Calu3 (cell line): ENCODE measurements around the gene TENM3. TPM values are rescaled to one million over a fixed set of nuclear protein-coding genes. Genes with fewer than 3 reads are reported as not detected.

ENCODE experiments used
- BruUV-seq: library from RNA; stranded (reverse); fragments of 400-500 nt; replicated peaks from 2 replicates; lab custom pipeline; 2021; lab: Mats Ljungman, UMichigan
- CTCF ChIA-PET: fragments of 300-600 bp; sonication (Branson Sonifier 250); formaldehyde crosslinking; loops from one replicate; lab custom pipeline; 2022; ENCODE audit warnings: antibody characterized with exemption; lab: Charles Lee
- DNase-seq: peaks from one replicate; pipeline ENCODE4 v3.0.0; 2022
- H3K27ac Mint-ChIP-seq: one replicate; pipeline ENCODE4 v1.8.0; 2022; ENCODE audit warnings: mixed read lengths; ENCODE audit not compliant: unreplicated experiment
- H3K27me3 Mint-ChIP-seq: one replicate; pipeline ENCODE4 v1.8.0; 2022; ENCODE audit warnings: mixed read lengths; ENCODE audit not compliant: unreplicated experiment
- H3K36me3 Mint-ChIP-seq: one replicate; pipeline ENCODE4 v1.8.0; 2022; ENCODE audit warnings: mild to moderate bottlenecking, moderate library complexity, mixed read lengths; ENCODE audit not compliant: insufficient read depth, unreplicated experiment
- H3K4me1 Mint-ChIP-seq: one replicate; pipeline ENCODE4 v1.8.0; 2022; ENCODE audit warnings: mild to moderate bottlenecking, low read depth, mixed read lengths; ENCODE audit not compliant: unreplicated experiment
- H3K4me3 Mint-ChIP-seq: one replicate; pipeline ENCODE4 v1.8.0; 2022; ENCODE audit warnings: mild to moderate bottlenecking, low read depth, moderate library complexity, mixed read lengths; ENCODE audit not compliant: unreplicated experiment
- H3K9me3 Mint-ChIP-seq: one replicate; pipeline ENCODE4 v1.8.0; 2022; ENCODE audit warnings: low read depth, mixed read lengths; ENCODE audit not compliant: unreplicated experiment
- CTCF ChIP-seq: fragments of 200-600 bp; IDR thresholded peaks from one replicate; pipeline ENCODE4 v1.8.0; 2022; ENCODE audit warnings: antibody characterized with exemption; ENCODE audit not compliant: unreplicated experiment
- intact Hi-C: fragments of 100-400 bp; cut with micrococcal nuclease; formaldehyde crosslinking; loops from one replicate; pipeline ENCODE4 v1.10.0; 2022; ENCODE audit not compliant: unreplicated experiment
- total RNA-seq: library from RNA; stranded (reverse); gene quantifications from 2 replicates; pipeline ENCODE4 v1.2.3, GENCODE V29; 2022

The TENM3 gene
- total RNA-seq, 1 experiment from 2014 or later = 5.9 TPM

GRCh38 chr4:182684796-182685195 is 441.6 kb downstream of the TENM3 start:
- no peak for DNase-seq
- CTCF ChIA-PET = no interaction called here

GRCh38 chr4:182688081-182688480 is 444.9 kb downstream of the TENM3 start:
- H3K27me3 Mint-ChIP-seq = no peaks in the 10 kb centered on the region
- H3K27ac Mint-ChIP-seq = no peak overlapping the region
- CTCF ChIA-PET = no interaction called here
- no peaks in the 10 kb centered on the region for H3K4me1 Mint-ChIP-seq
- no TSS peak for BruUV-seq
- H3K4me3 Mint-ChIP-seq = no peak overlapping the region
- intact Hi-C loops = no loop called here
- TF ChIP-seq CTCF = no peak
- DNase-seq = no peak
- no peaks in the 10 kb centered on the region for H3K36me3 Mint-ChIP-seq
- no peaks in the 10 kb centered on the region for H3K9me3 Mint-ChIP-seq

More at GRCh38 chr4:182684796-182685195, 441.6 kb downstream of the TENM3 start:
- H3K4me1 Mint-ChIP-seq = no peaks in the 10 kb centered on the region
- H3K4me3 Mint-ChIP-seq = no peak overlapping the region
- intact Hi-C loops = no loop called here
- no peak for TF ChIP-seq CTCF
- H3K27ac Mint-ChIP-seq = no peak overlapping the region
- H3K9me3 Mint-ChIP-seq = no peaks in the 10 kb centered on the region
- H3K27me3 Mint-ChIP-seq = no peaks in the 10 kb centered on the region
- BruUV-seq = no TSS peak
- H3K36me3 Mint-ChIP-seq = no peaks in the 10 kb centered on the region

- no peak for TF ChIP-seq CTCF
- no peak for DNase-seq
- no peaks in the 10 kb centered on the region for H3K9me3 Mint-ChIP-seq
- peaks cover 9% of the 10 kb centered on the region for H3K4me1 Mint-ChIP-seq
- H3K27me3 Mint-ChIP-seq = no peaks in the 10 kb centered on the region
- intact Hi-C loops = no loop called here
- BruUV-seq = no TSS peak
- H3K36me3 Mint-ChIP-seq = no peaks in the 10 kb centered on the region
- no peak overlapping the region for H3K4me3 Mint-ChIP-seq
- no peak overlapping the region for H3K27ac Mint-ChIP-seq
- CTCF ChIA-PET = no interaction called here
These were observed 451.3 kb downstream of the TENM3 start for GRCh38 chr4:182694551-182694950.

GRCh38 chr4:182695009-182695408 is 451.8 kb downstream of the TENM3 start:
- no peak for TF ChIP-seq CTCF
- no peaks in the 10 kb centered on the region for H3K27me3 Mint-ChIP-seq
- H3K36me3 Mint-ChIP-seq = no peaks in the 10 kb centered on the region
- intact Hi-C loops = no loop called here
- CTCF ChIA-PET = no interaction called here
- no peaks in the 10 kb centered on the region for H3K9me3 Mint-ChIP-seq
- H3K4me1 Mint-ChIP-seq = peaks cover 9% of the 10 kb centered on the region
- DNase-seq = no peak
- H3K27ac Mint-ChIP-seq = no peak overlapping the region
- no peak overlapping the region for H3K4me3 Mint-ChIP-seq
- no TSS peak for BruUV-seq
